K562 (cell line): ENCODE measurements around the gene ZBTB24. TPM values are rescaled to one million over a fixed set of nuclear protein-coding genes. Genes with fewer than 3 reads are reported as not detected.

Source experiments
- ATAC-seq: fragments of 200-7000 bp; cut with Tn5 transposase; 3 replicates; pipeline ENCODE4 v1.9.1; 2020; ENCODE audit warnings: moderate library complexity
- BruUV-seq: library from RNA; stranded (reverse); fragments of 400-500 nt; replicated peaks from 2 replicates; lab custom pipeline; 2021; lab: Mats Ljungman, UMichigan
- CTCF ChIA-PET: fragments of 300-600 bp; formaldehyde crosslinking; extraction: SDS; loops from one replicate; lab custom pipeline; 2021; ENCODE audit warnings: low intra/inter-chr PET ratio; lab: Yijun Ruan, JAX
- POLR2A ChIA-PET: fragments of 300-600, 350-650 bp; sonication (Branson Sonifier 250); formaldehyde crosslinking; extraction: SDS; loops from one replicate; lab custom pipeline; 2021; ENCODE audit warnings: antibody characterized with exemption, inconsistent platforms; lab: Yijun Ruan, JAX
- DNase-seq, 4 experiments: peaks; one replicate each; pipeline versions ENCODE4 v3.0.0 to v3.0.0-alpha.2; 2011 to 2018; ENCODE audit warnings: low spot score in 3 of 4, mixed read lengths in 3 of 4; ENCODE audit errors: extremely low read depth in 1 of 4
- FAIRE-seq: peaks from 2 replicates; lab custom pipeline; 2011; peaks lifted over from hg19 to GRCh38; lab: Jason Lieb, UNC
- H2AFZ ChIP-seq: 2 replicates; pipeline ENCODE4 v1.6.0; 2011; ENCODE audit warnings: low read depth, low read length, control low read depth, inconsistent platforms
- H3K27ac ChIP-seq: fragments of 200-600 bp; 3 replicates; pipeline ENCODE4 v1.8.0; 2011; ENCODE audit warnings: low read depth, mild to moderate bottlenecking, control low read depth, inconsistent platforms, low read length, moderate library complexity, mixed read lengths; ENCODE audit errors: extremely low read depth
- H3K27me3 ChIP-seq, 2 experiments: fragments of 300-600 bp in 1 of 2; 2 replicates in 1 of 2; 3 replicates in 1 of 2; pipeline versions ENCODE4 v1.6.0 to v1.8.0; 2011; ENCODE audit warnings: inconsistent platforms in 2 of 2, low read length in 2 of 2, mild to moderate bottlenecking in 1 of 2, mixed read lengths in 1 of 2, moderate library complexity in 1 of 2; ENCODE audit not compliant: control insufficient read depth in 2 of 2, insufficient read depth in 2 of 2
- H3K36me3 ChIP-seq: fragments of 300-600 bp; 3 replicates; pipeline ENCODE4 v1.8.0; 2011; ENCODE audit warnings: mild to moderate bottlenecking, low read length, inconsistent platforms; ENCODE audit not compliant: control insufficient read depth, insufficient read depth
- H3K4me1 ChIP-seq, 2 experiments: fragments of 200-600 bp in 1 of 2; replicated peaks in 1 of 2; 2 replicates in 1 of 2; 3 replicates in 1 of 2; pipeline versions ENCODE4 v1.5.1 to v1.8.0; 2011; ENCODE audit warnings: inconsistent platforms in 2 of 2, low read length in 2 of 2, mild to moderate bottlenecking in 1 of 2, mixed read lengths in 1 of 2, moderate library complexity in 1 of 2; ENCODE audit not compliant: control insufficient read depth in 2 of 2, insufficient read depth in 2 of 2
- H3K4me2 ChIP-seq: 2 replicates; pipeline ENCODE4 v1.6.1; 2011; ENCODE audit warnings: low read length, control low read depth, inconsistent platforms, mixed read lengths; ENCODE audit not compliant: insufficient read depth
- H3K4me3 ChIP-seq: fragments of 200-600 bp; sonication (generic), shearing (Covaris generic); 2 replicates; pipeline ENCODE4 v1.5.1; 2016; ENCODE audit warnings: control low read depth, inconsistent platforms
- H3K79me2 ChIP-seq: fragments of 200-600 bp; 3 replicates; pipeline ENCODE4 v1.8.0; 2011; ENCODE audit warnings: low read length, inconsistent platforms; ENCODE audit not compliant: control insufficient read depth, insufficient read depth
- H3K9ac ChIP-seq, 2 experiments: 2 replicates each; pipeline versions ENCODE4 v1.6.0 to v1.6.1; 2011; ENCODE audit warnings: low read depth in 2 of 2, low read length in 2 of 2, control low read depth in 1 of 2, inconsistent platforms in 1 of 2, mild to moderate bottlenecking in 1 of 2, mixed read lengths in 1 of 2; ENCODE audit not compliant: insufficient read depth in 1 of 2
- H3K9me1 ChIP-seq: one replicate; pipeline ENCODE4 v1.6.0; 2011; ENCODE audit warnings: inconsistent platforms, mild to moderate bottlenecking, low read length, moderate library complexity; ENCODE audit not compliant: control insufficient read depth, insufficient read depth
- H3K9me3 ChIP-seq: replicated peaks from 2 replicates; pipeline ENCODE4 v1.5.1; 2011; ENCODE audit warnings: low read depth, low read length, inconsistent platforms; ENCODE audit not compliant: control insufficient read depth, insufficient read depth
- H4K20me1 ChIP-seq: replicated peaks from 2 replicates; pipeline ENCODE4 v1.6.1; 2011; ENCODE audit warnings: low read length, inconsistent platforms, mixed read lengths; ENCODE audit not compliant: control insufficient read depth, insufficient read depth
- CEBPG ChIP-seq, 3 experiments: fragments of 200-800 bp in 1 of 3; sonication (Bioruptor generic) in 1 of 3; sonication (generic) in 1 of 3; formaldehyde crosslinking in 1 of 3; IDR thresholded peaks in 2 of 3; conservative IDR thresholded peaks in 1 of 3; 2 replicates each; pipeline versions ENCODE4 v1.6.1 to v1.8.0; 2016 to 2022; ENCODE audit warnings: missing compliant biosample characterization in 2 of 3, missing genetic modification characterization in 2 of 3, mild to moderate bottlenecking in 1 of 3, missing genetic modification reagents in 1 of 3
- ELF1 ChIP-seq: fragments of 200-800 bp; sonication (Bioruptor generic); IDR thresholded peaks from 2 replicates; pipeline ENCODE4 v1.6.1; 2016; ENCODE audit warnings: missing genetic modification characterization, missing compliant biosample characterization
- FOXJ2 ChIP-seq: fragments of 200-800 bp; sonication (Bioruptor generic); IDR thresholded peaks from 2 replicates; pipeline ENCODE4 v1.6.1; 2016; ENCODE audit warnings: missing genetic modification characterization, missing compliant biosample characterization
- MCM2 ChIP-seq: fragments of 450-650 bp; IDR thresholded peaks from 2 replicates; pipeline ENCODE4 v1.6.1; 2017; ENCODE audit warnings: low read depth, mild to moderate bottlenecking
- MTA1 ChIP-seq: fragments of 450-650 bp; IDR thresholded peaks from 2 replicates; pipeline ENCODE4 v1.6.1; 2017; ENCODE audit warnings: borderline replicate concordance
- NR4A1 ChIP-seq, 2 experiments: fragments of 250-450 bp in 1 of 2; fragments of 450-650 bp in 1 of 2; sonication (Bioruptor Pico) in 1 of 2; IDR thresholded peaks; 2 replicates each; pipeline versions ENCODE4 v1.4.0 to v1.6.1; 2016 to 2020; ENCODE audit warnings: mild to moderate bottlenecking in 2 of 2, missing compliant biosample characterization in 1 of 2, missing genetic modification characterization in 1 of 2, moderate library complexity in 1 of 2
- RBM39 ChIP-seq: fragments of 200-400 bp; formaldehyde crosslinking; optimal IDR thresholded peaks from 2 replicates; pipeline ENCODE3; 2018; ENCODE audit warnings: low read depth, low read length
- RHOXF2B ChIP-seq: fragments of 250-450 bp; sonication (Bioruptor Pico); conservative IDR thresholded peaks from 2 replicates; pipeline ENCODE4 v1.5.1; 2021
- SMARCE1 ChIP-seq: fragments of 450-650 bp; IDR thresholded peaks from 2 replicates; pipeline ENCODE4 v1.7.1; 2016; ENCODE audit warnings: mild to moderate bottlenecking
- SP2 ChIP-seq: IDR thresholded peaks from 2 replicates; pipeline ENCODE4 v1.6.1; 2011; ENCODE audit warnings: mild to moderate bottlenecking, low read depth, low read length, moderate library complexity; ENCODE audit not compliant: poor library complexity, severe bottlenecking; ENCODE audit errors: extremely low read depth
- SREBF1 ChIP-seq: fragments of 150-350 bp; IDR thresholded peaks from 2 replicates; pipeline ENCODE4 v1.6.1; 2014; ENCODE audit warnings: antibody characterized with exemption, low read depth, low read length, borderline replicate concordance
- TAF15 ChIP-seq: fragments of 200-400 bp; formaldehyde crosslinking; IDR thresholded peaks from 2 replicates; pipeline ENCODE4 v1.6.1; 2017; ENCODE audit warnings: mild to moderate bottlenecking, low read depth, low read length, moderate library complexity
- TEAD2 ChIP-seq: fragments of 450-650 bp; IDR thresholded peaks from 2 replicates; pipeline ENCODE4 v1.6.1; 2016; ENCODE audit warnings: missing genetic modification characterization, control low read depth, missing compliant biosample characterization
- WHSC1 ChIP-seq: IDR thresholded peaks from one replicate; pipeline ENCODE4 v1.6.1; 2012; ENCODE audit warnings: low read length, control low read depth, inconsistent platforms
- XRCC5 ChIP-seq: fragments of 200-400 bp; formaldehyde crosslinking; IDR thresholded peaks from 2 replicates; pipeline ENCODE4 v1.6.1; 2017; ENCODE audit warnings: low read depth, mild to moderate bottlenecking, low read length
- ZC3H11A ChIP-seq: IDR thresholded peaks from 2 replicates; pipeline ENCODE4 v1.6.1; 2012; ENCODE audit warnings: low read depth, low read length, improper control_type of control experiment
- ZNF311 ChIP-seq: fragments of 250-450 bp; sonication (Bioruptor Pico); IDR thresholded peaks from 2 replicates; pipeline ENCODE4 v1.4.0; 2020; ENCODE audit warnings: mild to moderate bottlenecking, moderate library complexity
- WGBS: fragments of 100-300 bp; shearing (Covaris generic); methylation state at CpG from one replicate; pipeline ENCODE4 v1.1.6; 2016; ENCODE audit warnings: low coverage, mixed read lengths; ENCODE audit not compliant: insufficient coverage; ENCODE audit errors: missing lambda C conversion rate; 5-methylcytosine and 5-hydroxymethylcytosine counted together
- in situ Hi-C: fragments of 300-500 bp; cut with MboI; formaldehyde crosslinking; loops from 4 replicates; pipeline ENCODE4 v1.15.0; 2018; ENCODE audit warnings: inconsistent platforms, mixed read lengths
- intact Hi-C: fragments of 100-400 bp; cut with micrococcal nuclease; formaldehyde crosslinking; loops from 2 replicates; pipeline ENCODE4 v1.14.2; 2022
- polyA plus RNA-seq, 8 experiments: library from polyadenylated mRNA; depleted of rRNA in 4 of 8; stranded (reverse) in 5 of 8; unstranded in 3 of 8; fragments of >200 nt; fragmentation: Nextera tagmentation in 2 of 8; fragmentation: Illumina TruSeq in 1 of 8; extraction: Ambion mirVana in 2 of 8; extraction: Trizol in 1 of 8; gene quantifications; 2 replicates each; pipeline versions ENCODE4 v1.2.1 to v1.2.3, GENCODE V29; 2011 to 2014; ENCODE audit warnings: inconsistent platforms in 1 of 8, missing spikeins in 1 of 8
- total RNA-seq, 7 experiments: library from RNA; depleted of rRNA in 6 of 7; stranded (reverse); fragments of >200 nt in 6 of 7; fragmentation: Illumina TruSeq in 2 of 7; extraction: Trizol in 2 of 7; gene quantifications; 2 replicates each; pipeline versions ENCODE4 v1.2.1 to v1.2.3, GENCODE V29; 2011 to 2021; ENCODE audit warnings: low replicate concordance in 1 of 7
- TF ChIP-seq, protein P1 (sequence below): sonication (generic); formaldehyde crosslinking; IDR thresholded peaks from 2 replicates; pipeline ENCODE4 v1.8.0; 2023; ENCODE audit warnings: mild to moderate bottlenecking, missing genetic modification reagents
- TF ChIP-seq, protein P2 (sequence below): sonication (generic); formaldehyde crosslinking; IDR thresholded peaks from 2 replicates; pipeline ENCODE4 v1.9.0; 2022; ENCODE audit warnings: mild to moderate bottlenecking, missing genetic modification reagents

ZBTB24 gene
- total and polyA plus RNA-seq, 9 of the 15 experiments (the other 6 are each of a cell fraction or from before 2014, with no cell fraction given): 2.0 to 16.7 (median 8.3) TPM

DNA sequence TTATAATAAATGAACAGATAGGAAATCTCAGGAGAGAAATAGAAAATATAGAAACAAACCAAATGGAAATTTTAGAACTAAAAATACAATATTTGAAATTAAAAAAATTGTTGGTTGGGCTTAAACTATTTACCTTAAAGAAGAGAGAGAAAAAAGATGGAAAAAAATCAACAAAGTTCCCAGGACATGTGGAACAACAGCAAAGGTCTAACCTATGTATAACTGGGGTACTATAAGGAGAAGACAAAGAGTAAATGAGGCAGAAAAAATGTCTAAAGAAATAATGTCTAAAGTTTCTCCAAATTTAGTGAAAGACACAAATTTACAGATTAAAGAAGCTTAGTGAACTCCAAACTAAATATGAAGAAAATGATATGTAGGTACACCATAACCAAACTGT lies 41.1 kb upstream of the ZBTB24 start (continued):
- TF ChIP-seq ZC3H11A: no peak
- no peak for TF ChIP-seq SREBF1
- TF ChIP-seq NR4A1 (CRISPR knock-in tag; IDR thresholded peaks at IDR 0.05): no peak
- no peak for TF ChIP-seq NR4A1 (tag; IDR thresholded peaks at IDR 0.05)
- no peak for TF ChIP-seq SMARCE1
- no peak for TF ChIP-seq WHSC1
- no peak for TF ChIP-seq MTA1

DNA sequence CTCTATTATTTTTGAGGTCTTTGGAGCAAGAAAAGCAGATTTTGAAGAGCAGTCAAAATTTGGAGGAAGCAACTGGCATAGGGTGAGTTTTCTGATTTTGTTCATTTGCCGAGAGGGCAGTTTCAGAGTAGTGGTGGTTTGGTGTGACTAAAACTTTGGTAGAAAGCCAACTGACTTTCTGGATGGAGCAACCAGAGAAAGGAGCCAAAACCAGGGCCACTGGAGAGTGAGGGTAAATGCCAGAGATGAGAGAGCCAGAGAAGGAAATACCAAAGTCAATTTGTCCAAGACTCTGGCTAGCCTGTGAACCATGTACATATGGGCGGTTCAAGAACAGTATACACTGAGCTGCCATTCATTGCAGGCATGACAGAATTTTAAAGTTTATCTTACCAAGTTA lies 40.5 kb upstream of the ZBTB24 start:
- no peak for FAIRE-seq
- Histone ChIP-seq H3K79me2 (no peaks in the 10 kb centered on the region), H3K36me3 (no peaks in the 10 kb centered on the region), H3K4me3 (no peak overlapping the region), H4K20me1 (no peaks in the 10 kb centered on the region), H3K9ac (no peak overlapping the region), H3K27ac (no peak overlapping the region), H3K9me1 (no peaks in the 10 kb centered on the region), H3K4me1 (no peaks in the 10 kb centered on the region), H2AFZ (no peak overlapping the region), H3K27me3 (no peaks in the 10 kb centered on the region), H3K9me3 (no peaks in the 10 kb centered on the region), H3K4me2 (no peak overlapping the region)
- DNase-seq: no peak
- ChIA-PET POLR2A (no interaction called here), CTCF (no interaction called here)
- in situ Hi-C loops: loop anchor here (10.0 kb wide), 1 partner anchor 181 kb away; no protein-coding TSS in a partner anchor
- no peak for ATAC-seq
- BruUV-seq: no TSS peak
- WGBS: 0% methylated on average over 2 of the region's 2 CpGs
- intact Hi-C loops: no loop called here
- TF ChIP-seq RHOXF2B (no peak), TEAD2 (tag) (no peak), SP2 (no peak), MCM2 (no peak), RBM39 (no peak), ELF1 (no peak), ZNF311 (CRISPR knock-in tag) (no peak), XRCC5 (no peak), CEBPG (CRISPR knock-in tag; IDR thresholded peaks at IDR 0.05) (no peak), CEBPG (tag; conservative IDR thresholded peaks at IDR 0.05 in 1 of 2, IDR thresholded peaks at IDR 0.05 in 1 of 2) (no peak), TAF15 (no peak), FOXJ2 (tag) (no peak)
- TF ChIP-seq, protein P1, sequence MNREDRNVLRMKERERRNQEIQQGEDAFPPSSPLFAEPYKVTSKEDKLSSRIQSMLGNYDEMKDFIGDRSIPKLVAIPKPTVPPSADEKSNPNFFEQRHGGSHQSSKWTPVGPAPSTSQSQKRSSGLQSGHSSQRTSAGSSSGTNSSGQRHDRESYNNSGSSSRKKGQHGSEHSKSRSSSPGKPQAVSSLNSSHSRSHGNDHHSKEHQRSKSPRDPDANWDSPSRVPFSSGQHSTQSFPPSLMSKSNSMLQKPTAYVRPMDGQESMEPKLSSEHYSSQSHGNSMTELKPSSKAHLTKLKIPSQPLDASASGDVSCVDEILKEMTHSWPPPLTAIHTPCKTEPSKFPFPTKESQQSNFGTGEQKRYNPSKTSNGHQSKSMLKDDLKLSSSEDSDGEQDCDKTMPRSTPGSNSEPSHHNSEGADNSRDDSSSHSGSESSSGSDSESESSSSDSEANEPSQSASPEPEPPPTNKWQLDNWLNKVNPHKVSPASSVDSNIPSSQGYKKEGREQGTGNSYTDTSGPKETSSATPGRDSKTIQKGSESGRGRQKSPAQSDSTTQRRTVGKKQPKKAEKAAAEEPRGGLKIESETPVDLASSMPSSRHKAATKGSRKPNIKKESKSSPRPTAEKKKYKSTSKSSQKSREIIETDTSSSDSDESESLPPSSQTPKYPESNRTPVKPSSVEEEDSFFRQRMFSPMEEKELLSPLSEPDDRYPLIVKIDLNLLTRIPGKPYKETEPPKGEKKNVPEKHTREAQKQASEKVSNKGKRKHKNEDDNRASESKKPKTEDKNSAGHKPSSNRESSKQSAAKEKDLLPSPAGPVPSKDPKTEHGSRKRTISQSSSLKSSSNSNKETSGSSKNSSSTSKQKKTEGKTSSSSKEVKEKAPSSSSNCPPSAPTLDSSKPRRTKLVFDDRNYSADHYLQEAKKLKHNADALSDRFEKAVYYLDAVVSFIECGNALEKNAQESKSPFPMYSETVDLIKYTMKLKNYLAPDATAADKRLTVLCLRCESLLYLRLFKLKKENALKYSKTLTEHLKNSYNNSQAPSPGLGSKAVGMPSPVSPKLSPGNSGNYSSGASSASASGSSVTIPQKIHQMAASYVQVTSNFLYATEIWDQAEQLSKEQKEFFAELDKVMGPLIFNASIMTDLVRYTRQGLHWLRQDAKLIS (CRISPR knock-in tag): no peak
- TF ChIP-seq, protein P2, sequence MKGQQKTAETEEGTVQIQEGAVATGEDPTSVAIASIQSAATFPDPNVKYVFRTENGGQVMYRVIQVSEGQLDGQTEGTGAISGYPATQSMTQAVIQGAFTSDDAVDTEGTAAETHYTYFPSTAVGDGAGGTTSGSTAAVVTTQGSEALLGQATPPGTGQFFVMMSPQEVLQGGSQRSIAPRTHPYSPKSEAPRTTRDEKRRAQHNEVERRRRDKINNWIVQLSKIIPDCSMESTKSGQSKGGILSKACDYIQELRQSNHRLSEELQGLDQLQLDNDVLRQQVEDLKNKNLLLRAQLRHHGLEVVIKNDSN (CRISPR knock-in tag): no peak
